Naive thymus-derived CD4-positive, alpha-beta T cell (primary cell): ENCODE data around the gene TMC1. TPM values are rescaled to one million over a fixed set of nuclear protein-coding genes. Genes with fewer than 3 reads are reported as not detected.
A peak's percentile ranks its signal among the peaks of the same experiment; 100 is the strongest.
"Not testable (repeated sequence)": the region's sequence is repeated elsewhere in the genome, so short reads cannot be mapped to it uniquely, and the experiment has no call there.

ENCODE experiments used
- ATAC-seq: fragments of 150-1000 bp; cut with Tn5 transposase; 2 replicates; pipeline ENCODE4 v1.10.0; 2021; ENCODE audit warnings: mild to moderate bottlenecking, moderate library complexity
- CTCF ChIA-PET: fragments of 350-600 bp; sonication (Branson Sonifier 250); formaldehyde crosslinking; loops from one replicate; lab custom pipeline; 2021; ENCODE audit warnings: antibody characterized with exemption; lab: Charles Lee
- POLR2A ChIA-PET: fragments of 350-600 bp; sonication (Branson Sonifier 250); formaldehyde crosslinking; loops from one replicate; lab custom pipeline; 2021; ENCODE audit warnings: antibody characterized with exemption, inconsistent platforms; lab: Charles Lee
- DNase-seq, 9 donors: peaks; one replicate each; pipeline versions ENCODE4 v3.0.0 to v3.0.0-alpha.2; 2020 to 2022; ENCODE audit warnings: mixed read lengths in 1 of 9
- H3K27ac ChIP-seq: one replicate; pipeline ENCODE4 v1.7.0; 2013; ENCODE audit warnings: mild to moderate bottlenecking, low read depth, low read length, moderate library complexity
- H3K27me3 ChIP-seq, 2 donors: one replicate each; pipeline ENCODE4 v1.7.0; 2013; ENCODE audit warnings: low read length in 2 of 2, mild to moderate bottlenecking in 2 of 2, moderate library complexity in 2 of 2; ENCODE audit not compliant: control insufficient read depth in 2 of 2, insufficient read depth in 2 of 2
- H3K36me3 ChIP-seq, 3 experiments: 1 replicate in 2 of 3; 2 replicates in 1 of 3; pipeline ENCODE4 v1.7.0; 2013; ENCODE audit warnings: low read length in 3 of 3, mild to moderate bottlenecking in 3 of 3, moderate library complexity in 1 of 3; ENCODE audit not compliant: insufficient read depth in 3 of 3, control insufficient read depth in 2 of 3
- H3K4me1 ChIP-seq, 2 donors: one replicate each; pipeline ENCODE4 v1.7.0; 2013; ENCODE audit warnings: low read length in 2 of 2, mild to moderate bottlenecking in 2 of 2, moderate library complexity in 1 of 2; ENCODE audit not compliant: control insufficient read depth in 2 of 2, insufficient read depth in 2 of 2
- H3K4me3 ChIP-seq: 2 replicates; pipeline ENCODE4 v1.7.0; 2013; ENCODE audit warnings: mild to moderate bottlenecking, low read length
- H3K9me3 ChIP-seq, 3 experiments: 1 replicate in 2 of 3; 2 replicates in 1 of 3; pipeline ENCODE4 v1.7.0; 2013; ENCODE audit warnings: low read length in 3 of 3; ENCODE audit not compliant: control insufficient read depth in 2 of 3
- H3K27ac Mint-ChIP-seq, 9 donors: one replicate each; pipeline ENCODE4 v1.8.0; 2020 to 2022; ENCODE audit warnings: mixed read lengths in 9 of 9, mild to moderate bottlenecking in 8 of 9, moderate library complexity in 5 of 9, inconsistent platforms in 2 of 9
- H3K27me3 Mint-ChIP-seq, 5 donors: one replicate each; pipeline ENCODE4 v1.8.0; 2021 to 2022; ENCODE audit warnings: mixed read lengths in 5 of 5, mild to moderate bottlenecking in 1 of 5
- H3K36me3 Mint-ChIP-seq, 5 donors: one replicate each; pipeline ENCODE4 v1.8.0; 2020 to 2022; ENCODE audit warnings: mixed read lengths in 5 of 5, mild to moderate bottlenecking in 3 of 5, inconsistent platforms in 1 of 5
- H3K4me1 Mint-ChIP-seq, 7 donors: one replicate each; pipeline ENCODE4 v1.8.0; 2020 to 2022; ENCODE audit warnings: mixed read lengths in 7 of 7, mild to moderate bottlenecking in 3 of 7, inconsistent platforms in 1 of 7
- H3K4me3 Mint-ChIP-seq, 10 donors: one replicate each; pipeline ENCODE4 v1.8.0; 2020 to 2022; ENCODE audit warnings: mild to moderate bottlenecking in 10 of 10, mixed read lengths in 10 of 10, moderate library complexity in 6 of 10, inconsistent platforms in 2 of 10
- H3K9me3 Mint-ChIP-seq, 11 donors: one replicate each; pipeline ENCODE4 v1.8.0; 2020 to 2022; ENCODE audit warnings: mixed read lengths in 11 of 11, mild to moderate bottlenecking in 4 of 11, inconsistent platforms in 1 of 11, moderate library complexity in 1 of 11
- intact Hi-C, 2 donors: fragments of 100-400 bp; cut with micrococcal nuclease; formaldehyde crosslinking; loops; one replicate each; pipeline ENCODE4 v1.15.1; 2023
- polyA plus RNA-seq, 2 donors: library from polyadenylated mRNA; unstranded; fragments of 300-500 nt; fragmentation: Illumina TruSeq; gene quantifications; one replicate each; pipeline ENCODE4 v1.2.3, GENCODE V29; 2021
- total RNA-seq, 6 experiments: library from RNA in 5 of 6; stranded (reverse) in 5 of 6; gene quantifications; 1 replicate in 5 of 6; 2 replicates in 1 of 6; pipeline ENCODE4 v1.2.3 and lab custom pipeline; 2021 to 2026

The TMC1 gene
- total and polyA plus RNA-seq, 7 experiments from 2014 or later, result not detected

- peaks cover 8 to 50% (median 22%) of the 10 kb centered on the region in 7 donors for H3K4me1 Mint-ChIP-seq
- peaks cover 0 to 2% (median 0%) of the 10 kb centered on the region in 11 donors for H3K9me3 Mint-ChIP-seq
- peaks cover 0 to 2% (median 0%) of the 10 kb centered on the region in 5 donors for H3K36me3 Mint-ChIP-seq
- Histone ChIP-seq H3K4me1 (peaks cover 0 to 6% of the 10 kb centered on the region in 2 donors), H3K9me3 (no peaks in the 10 kb centered on the region), H3K4me3 (no peak overlapping the region), H3K27me3 (no peaks in the 10 kb centered on the region), H3K36me3 (no peaks in the 10 kb centered on the region), H3K27ac (no peak overlapping the region)
- CTCF ChIA-PET, result no interaction called here
- no peak for DNase-seq
- POLR2A ChIA-PET, result no interaction called here
- ATAC-seq, result peak; percentile 36
- peak overlapping the region in 8 of 10 donors; percentile 17 to 64 (median 34) for H3K4me3 Mint-ChIP-seq
- no peaks in the 10 kb centered on the region for H3K27me3 Mint-ChIP-seq
- H3K27ac Mint-ChIP-seq, result peak overlapping the region in 6 of 9 donors; percentile 0 to 84 (median 17)
- intact Hi-C loops, result loop anchor here (1.0 to 10.0 kb wide), 4 partner anchors 31 to 113 kb away; partner anchors contain the start of gene ZFAND5 (in 1 of the 2)
Measured at GRCh38 chr9:72477930-72478518, 43.4 kb upstream of the TMC1 start.

GRCh38 chr9:72478966-72479365 is 42.4 kb upstream of the TMC1 start:
- CTCF ChIA-PET, result no interaction called here

GRCh38 chr9:72480261-72480660 is 41.1 kb upstream of the TMC1 start:
- H3K9me3 ChIP-seq, H3K4me3 Mint-ChIP-seq, H3K36me3 ChIP-seq, H3K9me3 Mint-ChIP-seq, H3K4me1 ChIP-seq, H3K36me3 Mint-ChIP-seq, H3K4me3 ChIP-seq, CTCF ChIA-PET, POLR2A ChIA-PET, DNase-seq, H3K27ac ChIP-seq, H3K27ac Mint-ChIP-seq, ATAC-seq, H3K27me3 ChIP-seq, H3K27me3 Mint-ChIP-seq: not testable (repeated sequence)
- intact Hi-C loops, result loop anchor here in 1 of 2 donors (10.0 kb wide), 1 partner anchor 185 kb away; no protein-coding TSS in a partner anchor
- peaks cover 8 to 42% (median 18%) of the 10 kb centered on the region in 7 donors for H3K4me1 Mint-ChIP-seq

More at GRCh38 chr9:72478966-72479365, 42.4 kb upstream of the TMC1 start:
- Mint-ChIP-seq H3K4me3 (peak overlapping the region in 7 of 10 donors; percentile 46 to 80 (median 62)), H3K27ac (peak overlapping the region in 1 of 9 donors; percentile 80), H3K36me3 (peaks cover 0 to 1% (median 0%) of the 10 kb centered on the region in 5 donors), H3K4me1 (peaks cover 8 to 43% (median 19%) of the 10 kb centered on the region in 7 donors), H3K9me3 (peaks cover 0 to 1% (median 0%) of the 10 kb centered on the region in 11 donors), H3K27me3 (no peaks in the 10 kb centered on the region)
- H3K36me3 ChIP-seq, result no peaks in the 10 kb centered on the region
- H3K27me3 ChIP-seq, result no peaks in the 10 kb centered on the region
- no peak overlapping the region for H3K4me3 ChIP-seq
- intact Hi-C loops, result loop anchor here (1.0 to 10.0 kb wide), 4 partner anchors 30 to 114 kb away; partner anchors contain the start of gene ZFAND5 (in 1 of the 2)
- peaks cover 0 to 6% of the 10 kb centered on the region in 2 donors for H3K4me1 ChIP-seq
- no peak for DNase-seq
- H3K9me3 ChIP-seq, result no peaks in the 10 kb centered on the region
- POLR2A ChIA-PET, result no interaction called here
- ATAC-seq, result no peak
- H3K27ac ChIP-seq, result no peak overlapping the region

- Histone ChIP-seq H3K36me3 (no peaks in the 10 kb centered on the region), H3K9me3 (no peaks in the 10 kb centered on the region), H3K4me3 (no peak overlapping the region), H3K27me3 (no peaks in the 10 kb centered on the region), H3K4me1 (peaks cover 0 to 6% of the 10 kb centered on the region in 2 donors), H3K27ac (no peak overlapping the region)
- H3K9me3 Mint-ChIP-seq, result peaks cover 0 to 1% (median 0%) of the 10 kb centered on the region in 11 donors
- ChIA-PET POLR2A (no interaction called here), CTCF (no interaction called here)
- H3K36me3 Mint-ChIP-seq, result no peaks in the 10 kb centered on the region
- DNase-seq, result no peak
- H3K4me1 Mint-ChIP-seq, result peaks cover 8 to 42% (median 18%) of the 10 kb centered on the region in 7 donors
- H3K27me3 Mint-ChIP-seq, result peaks cover 0 to 3% (median 0%) of the 10 kb centered on the region in 5 donors
- ATAC-seq, result no peak
- intact Hi-C loops, result loop anchor here in 1 of 2 donors (10.0 kb wide), 1 partner anchor 186 kb away; no protein-coding TSS in a partner anchor
- H3K27ac Mint-ChIP-seq, result no peak overlapping the region
- no peak overlapping the region for H3K4me3 Mint-ChIP-seq
Measured at GRCh38 chr9:72480921-72481320, 40.5 kb upstream of the TMC1 start.

GRCh38 chr9:72485821-72486593 is 35.4 kb upstream of the TMC1 start:
- H3K27me3 Mint-ChIP-seq, result peaks cover 0 to 8% (median 4%) of the 10 kb centered on the region in 5 donors

GRCh38 chr9:72486594-72486955 is 34.8 kb upstream of the TMC1 start:
- Histone ChIP-seq H3K36me3 (no peaks in the 10 kb centered on the region), H3K4me1 (no peaks in the 10 kb centered on the region), H3K4me3 (no peak overlapping the region), H3K9me3 (no peaks in the 10 kb centered on the region), H3K27ac (no peak overlapping the region), H3K27me3 (no peaks in the 10 kb centered on the region)
- Mint-ChIP-seq H3K27me3 (peaks cover 0 to 12% (median 5%) of the 10 kb centered on the region in 5 donors), H3K36me3 (no peaks in the 10 kb centered on the region), H3K4me3 (no peak overlapping the region), H3K9me3 (peaks cover 0 to 1% (median 0%) of the 10 kb centered on the region in 11 donors), H3K4me1 (peaks cover 0 to 9% (median 0%) of the 10 kb centered on the region in 7 donors), H3K27ac (no peak overlapping the region)
- ATAC-seq (no peak), DNase-seq (no peak)
- POLR2A ChIA-PET, result no interaction called here
- intact Hi-C loops, result loop anchor here in 1 of 2 donors (10.0 kb wide), 1 partner anchor 192 kb away; no protein-coding TSS in a partner anchor
- CTCF ChIA-PET, result no interaction called here

More at GRCh38 chr9:72485821-72486593, 35.4 kb upstream of the TMC1 start:
- Histone ChIP-seq H3K27ac (no peak overlapping the region), H3K36me3 (no peaks in the 10 kb centered on the region), H3K27me3 (no peaks in the 10 kb centered on the region), H3K9me3 (no peaks in the 10 kb centered on the region), H3K4me1 (no peaks in the 10 kb centered on the region), H3K4me3 (no peak overlapping the region)
- ATAC-seq, result no peak
- intact Hi-C loops, result loop anchor here in 1 of 2 donors (10.0 kb wide), 1 partner anchor 191 kb away; no protein-coding TSS in a partner anchor
- H3K36me3 Mint-ChIP-seq, result no peaks in the 10 kb centered on the region
- H3K4me1 Mint-ChIP-seq, result peaks cover 0 to 9% (median 0%) of the 10 kb centered on the region in 7 donors
- H3K9me3 Mint-ChIP-seq, result peaks cover 0 to 1% (median 0%) of the 10 kb centered on the region in 11 donors
- no peak overlapping the region for H3K27ac Mint-ChIP-seq
- ChIA-PET POLR2A (no interaction called here), CTCF (no interaction called here)
- DNase-seq, result no peak
- H3K4me3 Mint-ChIP-seq, result no peak overlapping the region
